ENCODE data around the gene DGKA. TPM values are rescaled to one million over a fixed set of nuclear protein-coding genes. Genes with fewer than 3 reads are reported as not detected.

Gene DGKA
- total RNA-seq, 1 experiment from 2014 or later = 27.2 TPM

DNA sequence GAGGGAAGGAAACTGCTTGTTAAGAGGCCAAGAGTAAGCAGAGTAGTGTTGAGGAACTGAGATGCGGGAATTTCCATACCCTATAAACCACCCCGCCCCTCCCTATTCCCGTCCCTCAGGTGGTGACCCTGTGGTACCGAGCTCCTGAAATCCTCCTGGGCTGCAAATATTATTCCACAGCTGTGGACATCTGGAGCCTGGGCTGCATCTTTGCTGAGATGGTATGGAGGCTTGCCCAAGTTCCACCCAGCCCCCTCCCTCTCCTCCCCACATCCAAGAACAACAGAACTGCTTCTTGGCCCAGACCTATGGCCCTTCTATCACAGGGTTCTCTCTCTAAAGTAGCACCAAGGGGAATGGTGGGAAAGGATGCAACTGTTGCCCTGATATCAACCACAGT, 38.4 kb downstream of the DGKA start:
- H3K9me3 ChIP-seq (ENCODE audit: low read length) = no peaks in the 10 kb centered on the region
- no peak overlapping the region for H3K4me2 ChIP-seq (ENCODE audit: low read length)
- ATAC-seq (no peak), DNase-seq (no peak)
- no peak overlapping the region for H3K4me3 ChIP-seq (ENCODE audit: low read length)
- peaks cover 37% of the 10 kb centered on the region for H3K4me1 ChIP-seq (ENCODE audit: insufficient read depth, low read length)
- H3K27me3 ChIP-seq (ENCODE audit: low read length) = no peaks in the 10 kb centered on the region
- H2AFZ ChIP-seq (ENCODE audit: low read length) = no peak overlapping the region
- H3F3A ChIP-seq (ENCODE audit: low read length, unreplicated experiment) = peaks cover 5% of the 10 kb centered on the region
- H4K20me1 ChIP-seq (ENCODE audit: low read length) = no peaks in the 10 kb centered on the region
- intact Hi-C loops (cut with micrococcal nuclease) = no loop called here
- TF ChIP-seq, protein P1, sequence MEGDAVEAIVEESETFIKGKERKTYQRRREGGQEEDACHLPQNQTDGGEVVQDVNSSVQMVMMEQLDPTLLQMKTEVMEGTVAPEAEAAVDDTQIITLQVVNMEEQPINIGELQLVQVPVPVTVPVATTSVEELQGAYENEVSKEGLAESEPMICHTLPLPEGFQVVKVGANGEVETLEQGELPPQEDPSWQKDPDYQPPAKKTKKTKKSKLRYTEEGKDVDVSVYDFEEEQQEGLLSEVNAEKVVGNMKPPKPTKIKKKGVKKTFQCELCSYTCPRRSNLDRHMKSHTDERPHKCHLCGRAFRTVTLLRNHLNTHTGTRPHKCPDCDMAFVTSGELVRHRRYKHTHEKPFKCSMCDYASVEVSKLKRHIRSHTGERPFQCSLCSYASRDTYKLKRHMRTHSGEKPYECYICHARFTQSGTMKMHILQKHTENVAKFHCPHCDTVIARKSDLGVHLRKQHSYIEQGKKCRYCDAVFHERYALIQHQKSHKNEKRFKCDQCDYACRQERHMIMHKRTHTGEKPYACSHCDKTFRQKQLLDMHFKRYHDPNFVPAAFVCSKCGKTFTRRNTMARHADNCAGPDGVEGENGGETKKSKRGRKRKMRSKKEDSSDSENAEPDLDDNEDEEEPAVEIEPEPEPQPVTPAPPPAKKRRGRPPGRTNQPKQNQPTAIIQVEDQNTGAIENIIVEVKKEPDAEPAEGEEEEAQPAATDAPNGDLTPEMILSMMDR (conservative IDR thresholded peaks at IDR 0.05; ENCODE audit: low read depth, low read length) = no peak
- TF ChIP-seq EZH2 (IDR thresholded peaks at IDR 0.05; ENCODE audit: low read length, unreplicated experiment) (no peak), EZH2phosphoT487 (IDR thresholded peaks at IDR 0.05; ENCODE audit: borderline replicate concordance, low read length) (no peak)
- BruUV-seq (replicated peaks) = no TSS peak
- H3K9ac ChIP-seq (ENCODE audit: low read length) = no peak overlapping the region
- H3K79me2 ChIP-seq (ENCODE audit: low read length) = peaks cover 30% of the 10 kb centered on the region
- CTCF ChIA-PET = no interaction called here
- no peak overlapping the region for H3K27ac ChIP-seq (ENCODE audit: low read length)
- H3K9me2 ChIP-seq (replicated peaks; ENCODE audit: low read length) = no peaks in the 10 kb centered on the region
- POLR2A ChIA-PET (ENCODE audit: unreplicated experiment) = no interaction called here
- H3K36me3 ChIP-seq (ENCODE audit: low read depth, low read length) = 0 out of 2 replicates have a peak, but pooled peaks cover 2% of the 10 kb centered on the region

DNA sequence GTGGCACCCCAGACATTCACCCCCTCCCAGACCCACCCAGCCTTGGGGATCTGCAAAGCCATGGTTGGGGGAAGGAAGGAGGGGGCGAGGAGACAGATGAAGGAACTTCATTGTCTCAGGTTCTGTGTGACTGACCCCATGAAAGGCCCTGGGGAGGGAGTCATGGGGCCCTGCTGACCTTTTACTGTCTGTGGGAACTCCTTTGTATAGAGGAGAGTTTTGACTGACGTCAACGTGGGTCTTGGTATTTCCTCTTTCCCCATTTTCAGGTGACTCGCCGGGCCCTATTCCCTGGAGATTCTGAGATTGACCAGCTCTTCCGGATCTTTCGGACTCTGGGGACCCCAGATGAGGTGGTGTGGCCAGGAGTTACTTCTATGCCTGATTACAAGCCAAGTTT, 39.8 kb downstream of the DGKA start:
- POLR2A ChIA-PET (ENCODE audit: unreplicated experiment) = interaction anchor here (0.6 kb wide), 1 partner anchor 195 kb away, joined by 3 read pairs; no protein-coding TSS in a partner anchor

DNA sequence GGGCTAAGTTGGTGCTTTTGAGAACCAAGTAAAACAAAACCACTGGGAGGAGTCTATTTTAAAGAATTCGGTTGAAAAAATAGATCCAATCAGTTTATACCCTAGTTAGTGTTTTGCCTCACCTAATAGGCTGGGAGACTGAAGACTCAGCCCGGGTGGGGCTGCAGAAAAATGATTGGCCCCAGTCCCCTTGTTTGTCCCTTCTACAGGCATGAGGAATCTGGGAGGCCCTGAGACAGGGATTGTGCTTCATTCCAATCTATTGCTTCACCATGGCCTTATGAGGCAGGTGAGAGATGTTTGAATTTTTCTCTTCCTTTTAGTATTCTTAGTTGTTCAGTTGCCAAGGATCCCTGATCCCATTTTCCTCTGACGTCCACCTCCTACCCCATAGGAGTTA, 41.1 kb downstream of the DGKA start:
- DNase-seq (peak; percentile 74), ATAC-seq (no peak)
- Histone ChIP-seq H2AFZ (ENCODE audit: low read length) (no peak overlapping the region), H3K27ac (ENCODE audit: low read length) (peak overlapping the region; percentile 78), H3K36me3 (ENCODE audit: low read depth, low read length) (0 out of 2 replicates have a peak, but pooled peaks cover 2% of the 10 kb centered on the region), H3K4me3 (ENCODE audit: low read length) (peak overlapping the region; percentile 76), H3K9ac (ENCODE audit: low read length) (peak overlapping the region; percentile 70), H3K9me3 (ENCODE audit: low read length) (no peaks in the 10 kb centered on the region), H3K9me2 (replicated peaks; ENCODE audit: low read length) (no peaks in the 10 kb centered on the region), H3K4me2 (ENCODE audit: low read length) (peak overlapping the region; percentile 88), H3K27me3 (ENCODE audit: low read length) (no peaks in the 10 kb centered on the region), H3F3A (ENCODE audit: low read length, unreplicated experiment) (peaks cover 5% of the 10 kb centered on the region), H3K79me2 (ENCODE audit: low read length) (peaks cover 52% of the 10 kb centered on the region), H4K20me1 (ENCODE audit: low read length) (no peaks in the 10 kb centered on the region), H3K4me1 (ENCODE audit: insufficient read depth, low read length) (peaks cover 37% of the 10 kb centered on the region)
- TF ChIP-seq, protein P1 (conservative IDR thresholded peaks at IDR 0.05; ENCODE audit: low read depth, low read length) = no peak
- no peak for TF ChIP-seq EZH2 (IDR thresholded peaks at IDR 0.05; ENCODE audit: low read length, unreplicated experiment)
- TF ChIP-seq EZH2phosphoT487 (IDR thresholded peaks at IDR 0.05; ENCODE audit: borderline replicate concordance, low read length) = no peak
- ChIA-PET POLR2A (ENCODE audit: unreplicated experiment) (interaction anchor here (0.6 kb wide), 1 partner anchor 234 kb away, joined by 3 read pairs; no protein-coding TSS in a partner anchor), CTCF (no interaction called here)
- BruUV-seq (replicated peaks) = no TSS peak
- intact Hi-C loops (cut with micrococcal nuclease) = loop anchor here (2.0 kb wide), 1 partner anchor 69 kb away; the partner anchor contains the start of gene RPS26

More for the DNA sequence above, 39.8 kb downstream of the DGKA start:
- no peak overlapping the region for H3K27ac ChIP-seq (ENCODE audit: low read length)
- ATAC-seq = no peak
- H3K79me2 ChIP-seq (ENCODE audit: low read length) = peaks cover 43% of the 10 kb centered on the region
- H3K4me2 ChIP-seq (ENCODE audit: low read length) = no peak overlapping the region
- H3K9me3 ChIP-seq (ENCODE audit: low read length) = no peaks in the 10 kb centered on the region
- no peak overlapping the region for H3K9ac ChIP-seq (ENCODE audit: low read length)
- BruUV-seq (replicated peaks) = no TSS peak
- no peaks in the 10 kb centered on the region for H3K9me2 ChIP-seq (replicated peaks; ENCODE audit: low read length)
- peaks cover 5% of the 10 kb centered on the region for H3F3A ChIP-seq (ENCODE audit: low read length, unreplicated experiment)
- no peaks in the 10 kb centered on the region for H3K27me3 ChIP-seq (ENCODE audit: low read length)
- CTCF ChIA-PET = no interaction called here
- no peak for DNase-seq
- no peaks in the 10 kb centered on the region for H4K20me1 ChIP-seq (ENCODE audit: low read length)
- no peak overlapping the region for H3K4me3 ChIP-seq (ENCODE audit: low read length)
- no peak overlapping the region for H2AFZ ChIP-seq (ENCODE audit: low read length)
- H3K4me1 ChIP-seq (ENCODE audit: insufficient read depth, low read length) = peaks cover 43% of the 10 kb centered on the region
- 0 out of 2 replicates have a peak, but pooled peaks cover 2% of the 10 kb centered on the region for H3K36me3 ChIP-seq (ENCODE audit: low read depth, low read length)
- intact Hi-C loops (cut with micrococcal nuclease) = no loop called here
- TF ChIP-seq EZH2phosphoT487 (IDR thresholded peaks at IDR 0.05; ENCODE audit: borderline replicate concordance, low read length) = no peak

Data from PC-3 (cell line).